A673 (cell line): Measurements from ENCODE around the gene MINK1.

Experiments
- EZH2 ChIP-seq: fragments of 200-600 bp; sonication (generic); IDR thresholded peaks from 2 replicates; pipeline ENCODE4 v1.6.1; 2017; ENCODE audit warnings: borderline replicate concordance, low read depth, mild to moderate bottlenecking, mixed read lengths, antibody characterized with exemption, low read length; ENCODE audit not compliant: poor library complexity, severe bottlenecking
- TF ChIP-seq, protein P1 (sequence below): fragments of 300-800, 200-600 bp; sonication (generic); conservative IDR thresholded peaks from 2 replicates; pipeline ENCODE4 v1.5.1; 2017; ENCODE audit warnings: low read depth, mild to moderate bottlenecking, antibody characterized with exemption, low read length, moderate library complexity, mixed read lengths

DNA sequence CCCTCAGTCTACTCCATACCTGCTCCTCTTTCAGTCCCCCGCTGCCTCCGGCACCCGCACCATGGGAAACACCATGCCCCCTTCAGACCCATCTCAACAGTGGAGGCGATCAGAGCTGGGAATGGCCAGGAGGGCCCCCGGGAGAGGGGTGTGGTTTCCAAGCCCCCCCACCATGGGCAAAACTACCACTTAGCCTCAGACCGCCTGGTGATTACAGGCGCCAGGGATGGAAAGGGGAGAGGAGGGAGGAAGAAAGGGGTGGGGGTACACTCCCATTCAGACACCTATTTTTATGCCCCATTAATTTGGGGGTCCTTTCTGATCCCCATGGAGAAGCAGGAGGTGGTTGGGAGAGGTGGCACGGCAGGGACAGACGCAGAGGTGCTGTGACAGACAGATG, 30.9 kb upstream of the MINK1 start, which contains the start of gene C17orf114:
- TF ChIP-seq EZH2: no peak
- TF ChIP-seq, protein P1, sequence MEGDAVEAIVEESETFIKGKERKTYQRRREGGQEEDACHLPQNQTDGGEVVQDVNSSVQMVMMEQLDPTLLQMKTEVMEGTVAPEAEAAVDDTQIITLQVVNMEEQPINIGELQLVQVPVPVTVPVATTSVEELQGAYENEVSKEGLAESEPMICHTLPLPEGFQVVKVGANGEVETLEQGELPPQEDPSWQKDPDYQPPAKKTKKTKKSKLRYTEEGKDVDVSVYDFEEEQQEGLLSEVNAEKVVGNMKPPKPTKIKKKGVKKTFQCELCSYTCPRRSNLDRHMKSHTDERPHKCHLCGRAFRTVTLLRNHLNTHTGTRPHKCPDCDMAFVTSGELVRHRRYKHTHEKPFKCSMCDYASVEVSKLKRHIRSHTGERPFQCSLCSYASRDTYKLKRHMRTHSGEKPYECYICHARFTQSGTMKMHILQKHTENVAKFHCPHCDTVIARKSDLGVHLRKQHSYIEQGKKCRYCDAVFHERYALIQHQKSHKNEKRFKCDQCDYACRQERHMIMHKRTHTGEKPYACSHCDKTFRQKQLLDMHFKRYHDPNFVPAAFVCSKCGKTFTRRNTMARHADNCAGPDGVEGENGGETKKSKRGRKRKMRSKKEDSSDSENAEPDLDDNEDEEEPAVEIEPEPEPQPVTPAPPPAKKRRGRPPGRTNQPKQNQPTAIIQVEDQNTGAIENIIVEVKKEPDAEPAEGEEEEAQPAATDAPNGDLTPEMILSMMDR: no peak
